Measurements from ENCODE around the gene RIMS3.

DNA sequence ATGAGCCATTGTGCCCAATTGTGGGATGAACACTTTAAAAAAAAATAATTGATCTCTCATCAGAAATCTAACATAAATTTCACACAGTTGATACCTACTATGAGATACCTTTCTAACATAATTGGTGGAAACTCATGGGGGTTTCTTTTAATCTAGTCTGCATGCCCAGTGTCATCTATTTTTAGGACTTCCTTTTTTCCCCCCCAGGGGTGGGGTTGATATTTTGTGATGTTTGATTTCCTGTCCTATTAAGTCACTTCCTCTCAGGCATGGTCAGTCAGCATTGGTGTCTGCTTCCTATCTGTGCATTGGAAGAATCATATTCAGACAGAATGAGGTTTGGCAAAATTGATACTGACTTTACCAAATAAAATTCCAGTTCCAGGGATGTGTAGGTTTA is 47.5 kb upstream of the RIMS3 start:
- TF ChIP-seq POLR2A (IDR thresholded peaks at IDR 0.05; ENCODE audit: low read depth, low read length) (no peak), POLR2AphosphoS5 (IDR thresholded peaks at IDR 0.05; ENCODE audit: low read depth, low read length) (no peak), TAF1 (IDR thresholded peaks at IDR 0.05; ENCODE audit: borderline replicate concordance, low read depth, low read length) (no peak)

Measured in GM12892 (cell line).